Naive B cell (primary cell): ENCODE data around the gene TNFRSF19. TPM values are rescaled to one million over a fixed set of nuclear protein-coding genes. Genes with fewer than 3 reads are reported as not detected.
"Not testable (repeated sequence)": the region's sequence is repeated elsewhere in the genome, so short reads cannot be mapped to it uniquely, and the experiment has no call there.

Source experiments
- ATAC-seq, 2 donors: fragments of 150-1000 bp; cut with Tn5 transposase; 2 replicates each; pipeline ENCODE4 v1.10.0; 2021; ENCODE audit warnings: low read depth in 2 of 2, mild to moderate bottlenecking in 2 of 2, moderate library complexity in 2 of 2
- DNase-seq: peaks from one replicate; pipeline ENCODE4 v3.0.0; 2022
- H3K27ac Mint-ChIP-seq, 6 donors: one replicate each; pipeline ENCODE4 v1.8.0; 2020 to 2022; ENCODE audit warnings: mild to moderate bottlenecking in 6 of 6, mixed read lengths in 6 of 6, moderate library complexity in 5 of 6, inconsistent platforms in 2 of 6
- H3K27me3 Mint-ChIP-seq, 3 donors: one replicate each; pipeline ENCODE4 v1.8.0; 2021 to 2022; ENCODE audit warnings: mixed read lengths in 3 of 3, mild to moderate bottlenecking in 1 of 3
- H3K36me3 Mint-ChIP-seq, 2 donors: one replicate each; pipeline ENCODE4 v1.8.0; 2020 to 2022; ENCODE audit warnings: mixed read lengths in 2 of 2, inconsistent platforms in 1 of 2, mild to moderate bottlenecking in 1 of 2
- H3K4me1 Mint-ChIP-seq, 3 donors: one replicate each; pipeline ENCODE4 v1.8.0; 2020 to 2022; ENCODE audit warnings: mixed read lengths in 3 of 3, inconsistent platforms in 1 of 3, mild to moderate bottlenecking in 1 of 3, moderate library complexity in 1 of 3
- H3K4me3 Mint-ChIP-seq, 8 donors: one replicate each; pipeline ENCODE4 v1.8.0; 2020 to 2022; ENCODE audit warnings: mild to moderate bottlenecking in 8 of 8, mixed read lengths in 8 of 8, moderate library complexity in 8 of 8, inconsistent platforms in 2 of 8
- H3K9me3 Mint-ChIP-seq, 7 donors: one replicate each; pipeline ENCODE4 v1.8.0; 2020 to 2022; ENCODE audit warnings: mixed read lengths in 7 of 7, mild to moderate bottlenecking in 5 of 7, inconsistent platforms in 2 of 7, moderate library complexity in 1 of 7
- polyA plus RNA-seq, 6 donors: library from polyadenylated mRNA; unstranded; fragments of 300-500 nt; fragmentation: Illumina TruSeq; gene quantifications; one replicate each; pipeline ENCODE4 v1.2.3, GENCODE V29; 2021; ENCODE audit warnings: low read depth in 6 of 6

Gene TNFRSF19
- polyA plus RNA-seq, 6 donors from 2014 or later: 0.54 to 1.9 (median 1.3) TPM; not detected in 2

DNA sequence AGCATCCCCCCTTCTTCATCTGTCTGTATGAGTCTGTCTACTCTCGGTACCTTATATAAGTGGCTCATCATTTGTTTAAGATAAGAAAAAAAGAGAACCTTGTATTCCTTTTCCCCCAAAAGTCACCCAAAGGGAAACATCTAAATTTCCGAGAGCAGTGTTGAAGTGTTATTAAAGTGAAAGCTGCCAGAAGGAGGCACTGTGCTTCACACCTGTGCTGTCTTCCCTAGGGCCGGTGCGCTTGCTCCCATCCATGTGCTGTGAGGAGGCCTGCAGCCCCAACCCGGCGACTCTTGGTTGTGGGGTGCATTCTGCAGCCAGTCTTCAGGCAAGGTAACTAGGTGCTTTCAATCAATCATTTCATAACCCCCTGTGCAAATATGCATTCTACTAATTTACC is 97.5 kb downstream of the TNFRSF19 start:
- DNase-seq (no peak), ATAC-seq (no peak)
- Mint-ChIP-seq H3K27me3 (peaks cover 0 to 24% (median 16%) of the 10 kb centered on the region in 3 donors), H3K36me3 (no peaks in the 10 kb centered on the region), H3K9me3 (no peaks in the 10 kb centered on the region), H3K4me1 (no peaks in the 10 kb centered on the region), H3K4me3 (no peak overlapping the region), H3K27ac (no peak overlapping the region)

DNA sequence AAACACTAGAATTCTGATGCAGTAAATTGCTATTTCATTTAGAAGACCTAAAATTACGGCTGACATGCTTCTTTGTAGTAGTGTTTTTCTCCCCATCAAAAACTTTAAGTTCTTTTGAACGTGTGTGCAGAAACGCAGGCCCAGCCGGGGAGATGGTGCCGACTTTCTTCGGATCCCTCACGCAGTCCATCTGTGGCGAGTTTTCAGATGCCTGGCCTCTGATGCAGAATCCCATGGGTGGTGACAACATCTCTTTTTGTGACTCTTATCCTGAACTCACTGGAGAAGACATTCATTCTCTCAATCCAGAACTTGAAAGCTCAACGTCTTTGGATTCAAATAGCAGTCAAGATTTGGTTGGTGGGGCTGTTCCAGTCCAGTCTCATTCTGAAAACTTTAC is 98.3 kb downstream of the TNFRSF19 start:
- no peaks in the 10 kb centered on the region for H3K9me3 Mint-ChIP-seq
- no peak overlapping the region for H3K27ac Mint-ChIP-seq

DNA sequence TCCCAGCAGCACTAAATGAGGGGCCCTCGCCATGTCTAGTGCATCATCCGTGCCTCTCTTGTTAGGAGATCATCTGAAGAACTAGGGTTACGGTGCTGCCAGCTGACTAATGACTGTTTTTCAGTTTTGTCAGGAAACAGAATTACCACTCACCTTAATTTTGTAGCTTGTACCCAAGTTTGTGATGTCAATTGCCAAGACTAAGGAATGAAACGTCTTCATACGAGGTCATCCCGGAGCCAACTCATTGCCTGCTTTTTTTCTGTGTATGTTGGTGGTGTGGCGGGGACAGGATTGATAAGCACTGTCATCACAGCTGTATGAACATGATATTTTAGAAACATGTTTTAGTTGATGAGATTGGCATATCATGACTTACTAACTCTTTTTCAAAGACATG is 100.6 kb downstream of the TNFRSF19 start:
- no peak overlapping the region for H3K4me3 Mint-ChIP-seq
- DNase-seq (no peak), ATAC-seq (no peak)
- H3K27me3 Mint-ChIP-seq: peaks cover 0 to 13% (median 6%) of the 10 kb centered on the region in 3 donors
- no peaks in the 10 kb centered on the region for H3K36me3 Mint-ChIP-seq
- H3K9me3 Mint-ChIP-seq: no peaks in the 10 kb centered on the region
- no peak overlapping the region for H3K27ac Mint-ChIP-seq
- no peaks in the 10 kb centered on the region for H3K4me1 Mint-ChIP-seq

More for the DNA sequence above, 98.3 kb downstream of the TNFRSF19 start:
- Mint-ChIP-seq H3K36me3 (no peaks in the 10 kb centered on the region), H3K4me3 (no peak overlapping the region), H3K4me1 (no peaks in the 10 kb centered on the region), H3K27me3 (peaks cover 1 to 19% (median 8%) of the 10 kb centered on the region in 3 donors)
- ATAC-seq (no peak), DNase-seq (no peak)

DNA sequence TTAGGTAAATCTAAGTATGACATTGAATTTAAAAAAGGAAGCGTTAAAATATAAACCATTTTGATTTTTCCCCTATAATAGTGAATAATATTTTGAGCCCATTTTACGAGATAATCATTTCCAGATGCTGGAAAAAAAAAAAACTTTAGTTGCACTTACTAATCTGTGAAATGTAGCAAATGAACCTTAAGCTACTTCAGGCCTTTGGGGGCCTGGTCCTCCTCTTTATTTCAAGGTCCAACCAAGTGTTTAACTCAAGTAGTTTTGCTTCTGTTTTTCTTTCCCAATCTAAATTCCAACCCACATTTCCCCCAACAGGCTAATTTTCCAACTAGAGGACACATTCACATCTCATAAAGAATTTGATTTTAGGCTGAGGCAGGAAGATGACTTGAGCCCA is 101.2 kb downstream of the TNFRSF19 start:
- no peak for ATAC-seq
- no peaks in the 10 kb centered on the region for H3K4me1 Mint-ChIP-seq
- no peak overlapping the region for H3K27ac Mint-ChIP-seq
- H3K9me3 Mint-ChIP-seq: no peaks in the 10 kb centered on the region
- no peaks in the 10 kb centered on the region for H3K36me3 Mint-ChIP-seq
- H3K4me3 Mint-ChIP-seq: no peak overlapping the region
- H3K27me3 Mint-ChIP-seq: peaks cover 0 to 10% (median 6%) of the 10 kb centered on the region in 3 donors
- DNase-seq: no peak

DNA sequence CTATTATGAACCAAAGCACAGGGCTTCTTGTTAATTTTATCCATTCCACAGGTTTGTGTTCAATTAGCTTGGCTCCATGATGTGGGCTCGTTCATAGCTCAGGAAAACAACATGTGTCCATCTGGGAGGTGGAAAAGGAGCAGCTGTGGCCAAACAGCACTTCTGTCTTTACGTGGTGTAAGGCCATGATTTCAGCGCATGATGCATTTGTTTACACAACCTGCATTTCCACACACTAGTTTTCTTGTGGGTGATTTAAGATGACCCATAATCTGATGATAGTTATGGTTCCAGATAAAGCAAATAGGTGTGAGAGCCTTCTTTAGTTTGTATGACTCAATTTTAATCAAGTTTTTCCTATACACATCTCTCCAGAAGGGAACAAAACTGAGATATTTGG is 101.7 kb downstream of the TNFRSF19 start:
- Mint-ChIP-seq H3K4me1 (no peaks in the 10 kb centered on the region), H3K27me3 (peaks cover 0 to 9% (median 6%) of the 10 kb centered on the region in 3 donors), H3K9me3 (peaks cover 0 to 1% (median 0%) of the 10 kb centered on the region in 7 donors), H3K4me3 (no peak overlapping the region), H3K27ac (no peak overlapping the region), H3K36me3 (no peaks in the 10 kb centered on the region)
- no peak for DNase-seq
- ATAC-seq: no peak

DNA sequence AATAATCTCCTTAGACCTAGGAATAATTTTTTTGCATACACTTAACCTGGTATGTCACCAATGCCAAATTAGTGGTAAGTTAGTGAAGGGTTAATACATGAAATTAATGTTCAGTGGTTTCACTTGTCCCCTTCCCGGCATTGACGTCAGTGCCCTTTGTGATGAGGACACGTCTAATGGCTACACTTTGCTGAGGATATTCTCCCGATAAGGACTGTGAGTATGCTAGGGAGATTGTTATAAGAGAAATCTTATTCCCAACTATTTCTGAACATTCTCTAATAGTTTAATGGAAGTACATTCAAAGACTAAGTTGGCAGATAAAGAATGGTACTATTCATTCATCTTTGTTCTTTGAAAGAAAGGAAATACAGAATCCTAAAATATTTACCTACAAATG is 102.4 kb downstream of the TNFRSF19 start:
- no peak overlapping the region for H3K4me3 Mint-ChIP-seq
- H3K9me3 Mint-ChIP-seq: peaks cover 0 to 7% (median 0%) of the 10 kb centered on the region in 7 donors
- no peaks in the 10 kb centered on the region for H3K4me1 Mint-ChIP-seq
- DNase-seq (no peak), ATAC-seq (no peak)
- peaks cover 0 to 13% (median 6%) of the 10 kb centered on the region in 3 donors for H3K27me3 Mint-ChIP-seq
- no peaks in the 10 kb centered on the region for H3K36me3 Mint-ChIP-seq
- H3K27ac Mint-ChIP-seq: no peak overlapping the region

DNA sequence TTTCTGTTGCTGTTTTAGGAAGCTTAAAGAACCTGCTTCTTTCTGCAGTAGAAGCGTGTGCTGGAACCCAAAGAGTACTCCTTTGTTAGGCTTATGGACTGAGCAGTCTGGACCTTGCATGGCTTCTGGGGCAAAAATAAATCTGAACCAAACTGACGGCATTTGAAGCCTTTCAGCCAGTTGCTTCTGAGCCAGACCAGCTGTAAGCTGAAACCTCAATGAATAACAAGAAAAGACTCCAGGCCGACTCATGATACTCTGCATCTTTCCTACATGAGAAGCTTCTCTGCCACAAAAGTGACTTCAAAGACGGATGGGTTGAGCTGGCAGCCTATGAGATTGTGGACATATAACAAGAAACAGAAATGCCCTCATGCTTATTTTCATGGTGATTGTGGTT is 103.1 kb downstream of the TNFRSF19 start:
- peaks cover 0 to 9% (median 6%) of the 10 kb centered on the region in 3 donors for H3K27me3 Mint-ChIP-seq
- no peak overlapping the region for H3K27ac Mint-ChIP-seq
- no peaks in the 10 kb centered on the region for H3K4me1 Mint-ChIP-seq
- no peaks in the 10 kb centered on the region for H3K36me3 Mint-ChIP-seq
- DNase-seq (no peak), ATAC-seq (no peak)
- H3K9me3 Mint-ChIP-seq: peaks cover 0 to 7% (median 0%) of the 10 kb centered on the region in 7 donors
- H3K4me3 Mint-ChIP-seq: no peak overlapping the region

DNA sequence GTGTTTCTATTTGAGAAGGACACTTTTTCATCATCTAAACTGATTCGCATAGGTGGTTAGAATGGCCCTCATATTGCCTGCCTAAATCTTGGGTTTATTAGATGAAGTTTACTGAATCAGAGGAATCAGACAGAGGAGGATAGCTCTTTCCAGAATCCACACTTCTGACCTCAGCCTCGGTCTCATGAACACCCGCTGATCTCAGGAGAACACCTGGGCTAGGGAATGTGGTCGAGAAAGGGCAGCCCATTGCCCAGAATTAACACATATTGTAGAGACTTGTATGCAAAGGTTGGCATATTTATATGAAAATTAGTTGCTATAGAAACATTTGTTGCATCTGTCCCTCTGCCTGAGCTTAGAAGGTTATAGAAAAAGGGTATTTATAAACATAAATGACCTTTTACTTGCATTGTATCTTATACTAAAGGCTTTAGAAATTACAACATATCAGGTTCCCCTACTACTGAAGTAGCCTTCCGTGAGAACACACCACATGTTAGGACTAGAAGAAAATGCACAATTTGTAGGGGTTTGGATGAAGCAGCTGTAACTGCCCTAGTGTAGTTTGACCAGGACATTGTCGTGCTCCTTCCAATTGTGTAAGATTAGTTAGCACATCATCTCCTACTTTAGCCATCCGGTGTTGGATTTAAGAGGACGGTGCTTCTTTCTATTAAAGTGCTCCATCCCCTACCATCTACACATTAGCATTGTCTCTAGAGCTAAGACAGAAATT is 103.8 kb downstream of the TNFRSF19 start:
- H3K27ac Mint-ChIP-seq: no peak overlapping the region
- ATAC-seq: no peak
- H3K27me3 Mint-ChIP-seq: peaks cover under 1 to 12% (median 6%) of the 10 kb centered on the region in 3 donors
- no peak overlapping the region for H3K4me3 Mint-ChIP-seq
- H3K9me3 Mint-ChIP-seq: peaks cover 0 to 7% (median 0%) of the 10 kb centered on the region in 7 donors
- H3K36me3 Mint-ChIP-seq: no peaks in the 10 kb centered on the region
- no peak for DNase-seq
- H3K4me1 Mint-ChIP-seq: no peaks in the 10 kb centered on the region

DNA sequence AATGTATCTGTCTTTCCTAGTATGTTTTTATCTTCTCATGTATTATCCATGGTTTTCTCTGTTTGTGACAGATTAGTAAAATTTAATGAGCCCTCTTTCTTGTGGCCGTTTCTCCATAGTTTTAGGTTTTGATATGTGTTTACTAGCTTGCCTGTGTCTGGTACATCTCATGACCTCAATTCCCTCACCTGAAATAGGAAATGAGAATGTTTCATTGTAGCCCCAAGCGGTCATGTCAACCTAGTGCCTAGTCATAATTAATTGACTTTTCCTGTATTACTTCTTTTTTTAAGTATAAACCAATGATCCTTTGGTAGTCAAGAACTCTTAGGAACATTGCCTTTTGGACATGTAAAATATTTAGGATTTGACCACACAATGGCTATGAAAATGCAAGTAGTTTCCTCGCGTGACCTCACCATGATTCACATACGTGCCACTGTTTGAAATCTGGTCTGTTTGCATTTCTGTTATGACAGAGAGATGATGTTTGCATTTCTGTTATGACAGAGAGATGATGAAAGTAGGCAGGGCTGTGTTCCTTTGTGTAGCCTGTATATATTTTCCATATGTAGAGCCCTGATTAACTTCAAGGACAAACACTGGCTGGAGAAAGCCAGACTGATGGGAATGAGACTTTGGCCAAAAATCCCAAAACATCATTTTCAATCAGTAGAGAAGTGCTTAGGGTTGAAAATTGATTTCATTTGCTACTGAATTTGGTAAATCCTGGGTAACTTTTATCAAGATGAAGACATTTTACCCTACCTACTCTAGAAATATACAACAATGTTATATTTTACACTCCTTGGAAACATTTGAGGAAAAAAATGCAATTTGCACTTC is 104.8 kb downstream of the TNFRSF19 start:
- H3K4me1 Mint-ChIP-seq: no peaks in the 10 kb centered on the region
- H3K9me3 Mint-ChIP-seq: peaks cover 0 to 7% (median 0%) of the 10 kb centered on the region in 7 donors
- DNase-seq (no peak), ATAC-seq (no peak)
- no peak overlapping the region for H3K4me3 Mint-ChIP-seq
- H3K27ac Mint-ChIP-seq: no peak overlapping the region
- H3K27me3 Mint-ChIP-seq: peaks cover 11 to 21% (median 13%) of the 10 kb centered on the region in 3 donors
- no peaks in the 10 kb centered on the region for H3K36me3 Mint-ChIP-seq

DNA sequence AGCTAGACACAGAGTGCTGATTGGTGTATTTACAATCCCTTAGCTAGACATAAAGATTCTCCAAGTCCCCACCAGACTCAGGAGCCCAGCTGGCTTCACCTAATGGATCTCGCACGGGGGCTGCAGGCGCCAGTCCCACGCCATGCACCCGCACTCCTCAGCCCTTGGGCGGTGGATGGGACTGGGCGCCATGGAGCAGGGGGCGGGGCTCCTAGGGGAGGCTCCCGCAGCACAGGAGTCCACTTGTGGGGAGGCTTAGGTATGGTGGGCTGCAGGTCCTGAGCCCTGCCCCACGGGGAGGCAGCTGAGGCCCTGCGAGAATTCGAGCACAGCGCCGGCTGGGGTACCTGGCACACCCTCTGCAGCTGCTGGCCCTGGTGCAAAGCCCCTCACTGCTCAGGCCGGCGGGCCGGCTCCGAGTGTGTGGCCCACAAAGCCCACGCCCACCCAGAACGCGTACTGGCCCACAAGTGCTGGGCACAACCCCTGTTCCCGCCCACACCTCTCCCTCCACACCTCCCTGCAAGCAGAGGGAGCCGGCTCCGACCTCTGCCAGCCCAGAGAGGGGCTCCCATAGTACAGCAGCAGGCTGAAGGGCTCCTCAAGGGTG is 107.6 kb downstream of the TNFRSF19 start:
- H3K4me1 Mint-ChIP-seq: not testable (repeated sequence)
- Mint-ChIP-seq H3K9me3 (peaks cover 0 to 15% (median 2%) of the 10 kb centered on the region in 7 donors), H3K27me3 (peaks cover 13 to 38% (median 20%) of the 10 kb centered on the region in 3 donors)

DNA sequence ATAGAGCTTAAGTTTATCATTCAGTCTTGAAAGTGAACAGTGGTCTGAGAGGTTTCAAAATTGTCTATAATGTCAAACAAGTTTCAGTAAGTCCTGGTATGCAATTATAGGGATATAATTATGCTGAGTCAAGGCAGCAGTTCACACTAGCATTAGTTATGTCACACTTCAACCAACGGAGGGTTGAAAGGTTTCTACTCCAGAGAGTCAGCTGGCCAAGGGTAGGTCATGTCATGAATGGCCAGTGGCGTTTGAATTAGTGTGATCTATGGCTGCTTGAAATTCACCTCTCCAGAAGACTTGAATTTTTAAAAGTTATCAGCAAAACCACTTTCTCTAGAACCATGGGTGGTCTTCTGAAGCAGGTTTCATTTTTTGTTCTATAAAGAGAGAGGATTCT is 108.6 kb downstream of the TNFRSF19 start:
- H3K36me3 Mint-ChIP-seq: peaks cover 0 to 5% of the 10 kb centered on the region in 2 donors
- H3K27me3 Mint-ChIP-seq: peaks cover 13 to 40% (median 16%) of the 10 kb centered on the region in 3 donors
- ATAC-seq (no peak), DNase-seq (no peak)
- H3K4me1 Mint-ChIP-seq: no peaks in the 10 kb centered on the region
- no peak overlapping the region for H3K4me3 Mint-ChIP-seq
- peaks cover 0 to 25% (median 6%) of the 10 kb centered on the region in 7 donors for H3K9me3 Mint-ChIP-seq
- no peak overlapping the region for H3K27ac Mint-ChIP-seq

More for the DNA sequence above, 107.6 kb downstream of the TNFRSF19 start:
- peak overlapping the region in 1 of 8 donors; percentile 60 for H3K4me3 Mint-ChIP-seq
- not testable (repeated sequence) for H3K36me3 Mint-ChIP-seq, DNase-seq, ATAC-seq
- peak overlapping the region in 1 of 6 donors; percentile 30 for H3K27ac Mint-ChIP-seq

DNA sequence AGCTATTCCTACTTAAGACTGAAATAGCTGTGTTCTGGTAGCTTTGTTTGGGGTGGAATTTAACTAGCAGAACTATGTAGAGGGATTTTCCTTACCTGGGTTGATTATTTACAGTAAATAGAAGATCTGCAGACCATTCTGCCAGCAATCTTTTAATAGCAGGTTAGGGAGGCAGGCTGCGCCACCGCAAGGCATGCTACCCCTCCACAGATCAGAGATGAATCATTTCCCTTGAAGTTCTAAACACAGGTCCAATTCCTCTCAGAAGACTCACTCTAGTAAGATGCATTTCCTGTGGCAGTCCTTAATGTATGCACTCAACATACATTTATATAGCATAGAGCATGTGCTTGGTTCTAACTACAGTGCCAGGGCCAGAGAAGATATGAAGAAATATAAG is 109.0 kb downstream of the TNFRSF19 start:
- H3K27me3 Mint-ChIP-seq: peaks cover 13 to 40% (median 14%) of the 10 kb centered on the region in 3 donors
- no peak for ATAC-seq
- DNase-seq: no peak
- H3K36me3 Mint-ChIP-seq: peaks cover 0 to 5% of the 10 kb centered on the region in 2 donors
- no peak overlapping the region for H3K27ac Mint-ChIP-seq
- no peak overlapping the region for H3K4me3 Mint-ChIP-seq
- peaks cover 0 to 30% (median 10%) of the 10 kb centered on the region in 7 donors for H3K9me3 Mint-ChIP-seq
- no peaks in the 10 kb centered on the region for H3K4me1 Mint-ChIP-seq
